Stimulated activated CD4-positive, alpha-beta T cell treated with anti-CD3 and anti-CD28 coated beads, TNF-alpha, amount 100 ng/mL, for 24 hours (primary cell): ENCODE results near the gene PCBP2.
"Not testable (repeated sequence)": the region's sequence is repeated elsewhere in the genome, so short reads cannot be mapped to it uniquely, and the experiment has no call there.

Experiments
- DNase-seq, 3 experiments: peaks; one replicate each; pipeline ENCODE4 v3.0.0-alpha.2; 2020; ENCODE audit warnings: low read depth in 3 of 3

PCBP2 gene

DNA sequence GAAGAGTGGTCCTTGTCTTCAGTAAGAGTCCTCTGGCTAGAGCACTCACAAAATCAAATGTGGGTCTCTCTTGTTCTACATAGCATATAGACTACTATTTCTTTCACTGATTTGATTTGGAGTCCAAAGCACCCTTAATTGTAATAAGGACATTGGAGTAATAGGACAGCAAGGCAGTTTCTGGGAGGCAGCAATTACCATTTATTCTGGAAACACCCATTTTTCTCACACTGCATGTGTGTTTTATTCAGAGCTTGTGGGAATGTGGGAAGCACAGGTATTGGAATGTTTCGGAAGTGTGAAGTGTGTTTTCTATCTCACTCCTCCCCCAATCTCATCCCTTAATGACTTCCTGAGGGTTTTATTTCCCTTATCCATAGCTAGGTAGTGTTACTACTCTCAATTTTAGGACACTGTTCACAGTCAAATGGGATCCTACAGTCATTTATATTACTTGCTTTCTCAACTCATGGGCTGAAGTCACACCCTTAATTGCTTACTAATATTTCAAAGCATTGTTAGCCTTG is 20.2 kb downstream of the PCBP2 start:
- no peak for DNase-seq

- no peak for DNase-seq
Observed at GRCh38 chr12:53474077-53474476, 22.2 kb downstream of the PCBP2 start.

DNA sequence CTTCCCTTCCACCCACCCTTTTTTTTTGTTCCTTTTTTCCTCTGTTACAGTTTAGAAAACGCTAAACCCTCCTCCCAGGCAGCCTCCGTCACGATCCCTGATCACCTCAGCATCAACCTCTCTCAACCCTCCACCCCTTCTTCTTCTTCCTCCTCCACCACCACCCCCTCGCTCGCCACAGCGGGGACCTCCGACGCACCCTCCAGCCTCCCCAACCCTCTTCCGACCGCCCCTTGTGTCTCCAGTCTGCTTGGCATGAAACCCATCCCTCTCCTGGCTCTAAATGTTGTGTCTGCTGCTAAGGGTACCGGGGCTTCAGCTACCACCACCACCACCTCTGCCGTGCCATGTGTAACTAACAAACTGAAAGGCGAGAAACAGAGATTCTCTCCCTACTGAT is 22.9 kb downstream of the PCBP2 start:
- no peak for DNase-seq

GRCh38 chr12:53476769-53477209 is 24.9 kb downstream of the PCBP2 start:
- no peak for DNase-seq

DNA sequence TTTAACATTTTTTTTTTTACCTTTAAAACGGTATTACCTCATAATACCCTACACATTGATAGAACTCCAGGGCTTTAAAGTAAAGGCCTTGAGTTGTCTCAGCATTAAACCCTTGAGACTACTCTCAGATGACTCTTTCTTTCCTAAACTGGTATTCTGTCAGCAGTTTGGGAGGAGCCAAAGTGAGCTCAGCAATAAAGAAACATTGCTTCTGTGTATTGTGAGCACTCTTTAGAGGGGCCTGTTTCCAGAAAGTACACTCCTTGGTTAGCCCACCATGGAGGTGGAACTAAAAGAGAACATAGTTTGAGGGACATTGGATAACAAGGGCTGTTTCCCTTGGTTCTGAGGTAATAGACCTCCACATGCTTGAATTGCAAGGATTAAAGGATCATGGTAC is 27.0 kb downstream of the PCBP2 start:
- no peak for DNase-seq

GRCh38 chr12:53479331-53479730 is 27.4 kb downstream of the PCBP2 start:
- no peak for DNase-seq

GRCh38 chr12:53480491-53481442 is 28.9 kb downstream of the PCBP2 start:
- DNase-seq = no peak

DNA sequence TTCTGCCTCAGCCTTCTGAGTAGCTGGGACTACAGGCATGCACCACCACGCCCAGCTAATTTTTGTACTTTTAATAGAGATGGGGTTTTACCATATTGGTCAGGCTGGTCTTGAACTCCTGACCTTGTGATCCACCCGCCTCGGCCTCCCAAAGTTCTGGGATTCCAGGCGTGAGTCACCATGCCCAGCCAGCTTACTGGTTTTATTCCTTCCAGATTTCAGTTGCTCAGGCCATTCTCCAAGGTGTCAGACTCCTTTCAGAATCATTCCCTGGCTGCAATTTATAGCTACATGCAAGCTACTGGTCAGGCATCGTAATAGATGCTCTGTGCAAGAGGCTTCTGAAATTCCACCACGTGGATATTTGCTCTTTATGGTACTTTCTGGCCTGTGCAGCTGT is 29.6 kb downstream of the PCBP2 start:
- not testable (repeated sequence) for DNase-seq

- no peak for DNase-seq
Observed at GRCh38 chr12:53481939-53482586, 30.2 kb downstream of the PCBP2 start.

DNA sequence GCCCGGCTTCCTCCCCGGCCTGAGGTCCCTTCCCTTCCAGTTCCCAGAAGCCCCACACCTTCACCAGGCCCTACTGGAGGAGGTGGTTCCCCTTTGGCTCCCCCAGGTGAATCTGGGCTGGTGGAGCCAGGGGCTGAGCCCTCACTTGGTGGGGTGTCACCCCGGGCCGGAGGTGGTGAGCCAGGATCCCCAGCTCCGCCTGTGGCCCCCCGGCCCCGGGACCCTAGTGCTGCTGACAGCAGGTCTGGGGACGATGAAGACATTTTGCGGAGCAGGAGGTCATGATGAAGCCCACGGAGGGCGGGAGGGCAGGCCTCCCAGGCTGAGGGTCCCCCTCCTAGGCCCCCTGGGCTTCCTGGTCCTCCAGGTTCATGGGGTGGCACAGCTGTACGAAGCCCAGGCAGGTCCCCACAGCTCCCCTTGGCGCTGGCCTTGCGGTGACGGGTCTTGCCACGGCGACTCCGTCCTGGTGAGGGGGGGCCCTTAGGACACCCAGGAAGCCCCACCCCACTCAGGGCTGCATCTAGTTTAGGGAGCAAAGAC is 30.8 kb downstream of the PCBP2 start:
- no peak for DNase-seq

- no peak for DNase-seq
Observed at GRCh38 chr12:53483225-53483978, 31.5 kb downstream of the PCBP2 start.

GRCh38 chr12:53483979-53484377 is 32.1 kb downstream of the PCBP2 start:
- DNase-seq = no peak

DNA sequence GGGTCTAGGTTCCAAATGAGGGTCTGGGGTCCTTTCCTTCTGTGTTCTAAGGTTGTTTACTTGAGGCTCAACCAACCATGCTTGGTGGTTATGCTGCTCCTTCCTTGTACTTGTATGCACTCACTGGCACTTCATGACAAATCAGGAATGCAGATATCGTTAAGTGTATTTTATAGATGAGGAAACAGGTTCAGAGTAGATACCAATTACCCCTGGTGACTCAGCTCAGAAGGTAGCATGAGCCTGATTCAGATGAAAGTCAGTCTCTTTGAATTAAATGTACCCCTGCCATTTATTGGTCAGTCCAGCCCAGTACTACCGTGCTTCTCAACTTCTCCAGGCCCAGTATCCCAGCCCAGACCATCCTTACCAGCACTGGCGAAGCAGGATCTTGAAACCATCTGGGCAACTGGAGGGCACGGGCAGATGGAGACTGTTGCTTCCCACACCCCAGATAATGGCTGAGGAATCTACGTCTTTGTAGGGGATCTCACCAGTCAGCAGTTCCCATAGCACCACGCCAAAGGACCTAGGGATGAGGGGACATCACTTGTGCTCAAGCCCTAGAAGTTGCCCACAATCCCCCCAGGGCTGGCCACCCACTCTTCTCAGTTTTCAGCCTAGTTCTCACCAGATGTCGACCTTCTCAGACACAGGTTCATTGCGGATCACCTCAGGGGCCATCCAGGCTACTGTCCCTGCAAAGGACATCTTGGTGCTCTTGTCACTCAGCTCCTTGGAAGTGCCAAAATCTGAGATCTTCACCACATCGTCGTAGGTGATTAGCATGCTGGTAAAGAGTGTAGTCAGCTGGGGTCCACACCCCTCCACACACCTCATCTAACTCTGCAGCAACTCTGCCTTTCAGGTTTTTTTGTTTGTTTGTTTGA is 33.0 kb downstream of the PCBP2 start:
- DNase-seq = no peak

GRCh38 chr12:53485955-53486735 is 34.2 kb downstream of the PCBP2 start:
- DNase-seq = no peak

DNA sequence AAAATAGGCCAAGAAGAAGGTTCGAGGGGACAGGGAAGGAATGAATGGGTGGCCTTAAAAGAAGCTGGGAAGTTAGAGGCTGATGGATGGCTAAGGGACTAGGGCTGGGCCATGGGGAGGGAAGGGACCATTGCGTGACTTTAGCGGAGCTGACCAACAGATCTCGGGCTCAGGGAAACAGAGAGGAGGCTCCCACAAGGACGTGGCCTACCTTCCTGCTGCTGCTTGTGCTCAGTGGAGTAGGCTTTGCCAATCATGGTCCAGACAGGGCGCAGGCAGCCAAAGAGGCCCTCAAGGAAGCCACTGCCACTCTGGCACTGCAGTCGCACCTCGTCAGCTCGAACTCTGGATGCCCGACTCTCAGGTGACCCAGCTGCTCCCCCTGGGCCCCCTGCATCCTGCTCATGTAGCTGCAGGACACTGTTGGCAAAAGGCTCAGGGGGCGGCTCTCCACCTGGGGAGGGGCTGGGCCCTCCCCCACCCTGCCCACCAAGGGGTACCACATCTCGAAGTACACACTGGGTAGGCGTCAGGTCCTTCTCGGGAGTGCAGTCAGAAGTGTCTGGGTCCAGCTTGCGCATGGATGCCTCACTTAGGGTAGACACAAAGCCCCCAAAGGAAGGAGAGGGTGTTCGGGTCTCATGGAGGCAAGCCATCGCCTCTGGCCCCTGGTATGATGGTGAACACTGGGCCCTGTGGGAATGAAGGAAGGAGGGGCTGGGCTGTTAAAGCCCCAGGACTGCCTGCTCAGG is 35.0 kb downstream of the PCBP2 start:
- DNase-seq = no peak

DNA sequence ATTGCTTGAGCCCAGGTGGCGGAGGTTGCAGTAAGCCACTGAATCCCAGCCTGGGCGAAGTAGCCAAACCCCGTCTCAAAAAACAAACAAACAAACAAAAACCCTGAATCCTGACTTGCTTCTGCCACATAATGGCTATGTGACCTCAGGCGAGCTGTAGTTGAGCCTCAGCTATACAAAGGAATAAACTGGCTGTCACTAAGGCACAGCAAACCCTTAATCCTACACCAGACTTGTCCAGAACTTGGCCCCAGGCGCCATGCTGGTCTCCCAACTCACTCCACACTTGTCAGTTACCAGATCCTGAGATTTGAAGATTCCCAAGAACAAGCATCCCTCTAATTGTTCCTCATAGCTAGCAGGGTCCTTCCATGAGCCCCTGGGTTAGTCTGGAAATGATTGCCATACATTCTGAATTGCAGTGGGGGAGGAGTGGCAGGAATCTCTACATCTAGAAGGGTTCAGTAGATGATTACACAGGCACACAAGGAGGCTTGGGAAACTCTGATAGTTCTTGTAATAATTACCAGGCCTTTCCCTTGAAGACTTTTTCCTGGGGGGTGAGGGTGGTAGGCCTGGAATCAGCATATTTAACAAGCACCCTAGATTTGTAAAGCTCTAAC is 37.5 kb downstream of the PCBP2 start:
- no peak for DNase-seq

- no peak for DNase-seq
Observed at GRCh38 chr12:53492188-53492587, 40.3 kb downstream of the PCBP2 start.

- peak; percentile 71 to 84 (median 72) for DNase-seq
Observed at GRCh38 chr12:53492830-53493609, 41.1 kb downstream of the PCBP2 start.
